Progenitor cell of endocrine pancreas (in vitro differentiated cells): Measurements from ENCODE around the gene C2orf80. TPM values are rescaled to one million over a fixed set of nuclear protein-coding genes. Genes with fewer than 3 reads are reported as not detected.
"Not testable (repeated sequence)": the region's sequence is repeated elsewhere in the genome, so short reads cannot be mapped to it uniquely, and the experiment has no call there.

ENCODE experiments used
- DNase-seq: peaks from one replicate; pipeline ENCODE4 v3.0.0; 2021; ENCODE audit warnings: low spot score; ENCODE audit not compliant: unreplicated experiment
- H3K27ac Mint-ChIP-seq: 2 replicates; pipeline ENCODE4 v1.8.0; 2021; ENCODE audit warnings: mild to moderate bottlenecking, moderate library complexity, mixed read lengths
- H3K27me3 Mint-ChIP-seq: 2 replicates; pipeline ENCODE4 v1.8.0; 2021; ENCODE audit warnings: mixed read lengths
- H3K36me3 Mint-ChIP-seq: 2 replicates; pipeline ENCODE4 v1.8.0; 2022; ENCODE audit warnings: mixed read lengths; ENCODE audit not compliant: insufficient read depth
- H3K4me1 Mint-ChIP-seq: 2 replicates; pipeline ENCODE4 v1.8.0; 2021; ENCODE audit warnings: low read depth, mixed read lengths
- H3K4me3 Mint-ChIP-seq: 2 replicates; pipeline ENCODE4 v1.8.0; 2021; ENCODE audit warnings: low read depth, mild to moderate bottlenecking, moderate library complexity, mixed read lengths
- H3K9me3 Mint-ChIP-seq: 2 replicates; pipeline ENCODE4 v1.8.0; 2021; ENCODE audit warnings: low read depth, mixed read lengths
- total RNA-seq: library from RNA; stranded (reverse); gene quantifications from 2 replicates; pipeline ENCODE4 v1.2.1, GENCODE V29; 2021
- TF ChIP-seq, protein P1 (sequence below): fragments of 200-600 bp; sonication (generic); IDR thresholded peaks from one replicate; pipeline ENCODE4 v1.5.0; 2021; ENCODE audit warnings: antibody characterized with exemption, mild to moderate bottlenecking; ENCODE audit not compliant: unreplicated experiment

Gene C2orf80
- total RNA-seq, 1 donor from 2014 or later, result not detected

DNA sequence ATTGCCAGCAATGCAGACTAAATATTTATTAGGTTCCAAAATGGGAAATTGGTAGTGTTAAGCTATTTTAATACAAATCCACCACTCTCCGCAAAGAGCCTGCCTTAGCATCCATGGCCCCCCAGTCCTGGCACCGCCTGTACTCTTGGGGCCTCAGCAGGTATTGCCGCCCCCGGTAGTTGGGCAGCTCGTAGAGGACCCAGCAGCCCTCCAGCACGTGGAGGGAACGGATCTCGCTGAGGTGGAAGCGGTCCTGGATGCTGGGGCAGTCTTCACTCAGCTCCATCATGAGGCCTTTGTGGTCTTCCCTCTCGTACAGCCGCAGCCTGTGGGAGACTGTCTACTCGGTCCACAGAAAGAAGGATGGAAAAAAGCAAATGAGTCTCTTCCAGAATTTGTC lies 61.7 kb downstream of the C2orf80 start:
- Mint-ChIP-seq H3K36me3 (no peaks in the 10 kb centered on the region), H3K27ac (no peak overlapping the region), H3K9me3 (no peaks in the 10 kb centered on the region), H3K4me1 (peaks cover 25% of the 10 kb centered on the region), H3K4me3 (no peak overlapping the region), H3K27me3 (no peaks in the 10 kb centered on the region)
- DNase-seq, result no peak
- TF ChIP-seq, protein P1, sequence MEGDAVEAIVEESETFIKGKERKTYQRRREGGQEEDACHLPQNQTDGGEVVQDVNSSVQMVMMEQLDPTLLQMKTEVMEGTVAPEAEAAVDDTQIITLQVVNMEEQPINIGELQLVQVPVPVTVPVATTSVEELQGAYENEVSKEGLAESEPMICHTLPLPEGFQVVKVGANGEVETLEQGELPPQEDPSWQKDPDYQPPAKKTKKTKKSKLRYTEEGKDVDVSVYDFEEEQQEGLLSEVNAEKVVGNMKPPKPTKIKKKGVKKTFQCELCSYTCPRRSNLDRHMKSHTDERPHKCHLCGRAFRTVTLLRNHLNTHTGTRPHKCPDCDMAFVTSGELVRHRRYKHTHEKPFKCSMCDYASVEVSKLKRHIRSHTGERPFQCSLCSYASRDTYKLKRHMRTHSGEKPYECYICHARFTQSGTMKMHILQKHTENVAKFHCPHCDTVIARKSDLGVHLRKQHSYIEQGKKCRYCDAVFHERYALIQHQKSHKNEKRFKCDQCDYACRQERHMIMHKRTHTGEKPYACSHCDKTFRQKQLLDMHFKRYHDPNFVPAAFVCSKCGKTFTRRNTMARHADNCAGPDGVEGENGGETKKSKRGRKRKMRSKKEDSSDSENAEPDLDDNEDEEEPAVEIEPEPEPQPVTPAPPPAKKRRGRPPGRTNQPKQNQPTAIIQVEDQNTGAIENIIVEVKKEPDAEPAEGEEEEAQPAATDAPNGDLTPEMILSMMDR, result no peak

DNA sequence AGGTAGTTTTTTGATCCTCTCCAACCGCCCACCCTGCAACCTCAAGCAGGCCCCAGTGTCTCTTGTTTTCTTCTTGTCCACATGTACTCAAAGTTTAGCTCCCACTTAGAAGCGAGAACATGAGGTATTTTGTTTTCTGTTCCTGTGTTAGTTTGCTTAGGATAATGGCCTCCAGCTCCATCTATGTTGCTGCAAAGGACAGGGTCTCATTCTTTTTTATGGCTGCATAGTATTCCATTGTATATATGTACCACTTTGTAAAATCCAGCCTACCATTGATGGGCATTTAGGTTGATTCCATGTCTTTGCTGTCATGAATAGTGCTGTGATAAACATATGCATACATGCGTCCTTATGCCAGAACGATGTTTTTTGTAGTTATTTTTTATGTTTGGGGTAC lies 62.7 kb downstream of the C2orf80 start:
- peaks cover 21% of the 10 kb centered on the region for H3K4me1 Mint-ChIP-seq
- H3K27ac Mint-ChIP-seq, result no peak overlapping the region
- no peaks in the 10 kb centered on the region for H3K9me3 Mint-ChIP-seq
- no peak overlapping the region for H3K4me3 Mint-ChIP-seq
- no peaks in the 10 kb centered on the region for H3K27me3 Mint-ChIP-seq
- DNase-seq, result no peak
- TF ChIP-seq, protein P1, result no peak
- H3K36me3 Mint-ChIP-seq, result no peaks in the 10 kb centered on the region

DNA sequence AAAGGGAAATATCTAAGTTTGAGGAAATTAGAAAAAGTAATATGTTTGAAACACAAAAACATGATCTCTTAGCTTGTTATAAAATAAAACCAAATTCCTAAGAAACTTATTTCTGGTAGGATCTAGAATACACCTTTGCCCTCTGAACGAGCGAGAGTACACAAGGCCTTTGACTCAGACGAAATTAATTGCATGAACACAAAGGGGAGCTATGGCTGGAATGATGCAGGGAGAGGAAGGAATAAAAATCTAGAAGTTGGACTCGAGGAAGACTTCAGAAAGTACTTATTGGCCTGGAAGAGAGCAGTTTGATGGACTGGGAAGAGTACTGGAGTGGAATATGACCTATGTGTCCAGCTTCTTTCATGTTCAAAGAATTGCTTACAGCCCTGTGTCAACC lies 64.6 kb downstream of the C2orf80 start:
- TF ChIP-seq, protein P1, result no peak
- H3K4me1 Mint-ChIP-seq, result peaks cover 14% of the 10 kb centered on the region
- H3K36me3 Mint-ChIP-seq, result no peaks in the 10 kb centered on the region
- H3K27me3 Mint-ChIP-seq, result no peaks in the 10 kb centered on the region
- DNase-seq, result no peak
- H3K4me3 Mint-ChIP-seq, result no peak overlapping the region
- H3K27ac Mint-ChIP-seq, result no peak overlapping the region
- H3K9me3 Mint-ChIP-seq, result no peaks in the 10 kb centered on the region

DNA sequence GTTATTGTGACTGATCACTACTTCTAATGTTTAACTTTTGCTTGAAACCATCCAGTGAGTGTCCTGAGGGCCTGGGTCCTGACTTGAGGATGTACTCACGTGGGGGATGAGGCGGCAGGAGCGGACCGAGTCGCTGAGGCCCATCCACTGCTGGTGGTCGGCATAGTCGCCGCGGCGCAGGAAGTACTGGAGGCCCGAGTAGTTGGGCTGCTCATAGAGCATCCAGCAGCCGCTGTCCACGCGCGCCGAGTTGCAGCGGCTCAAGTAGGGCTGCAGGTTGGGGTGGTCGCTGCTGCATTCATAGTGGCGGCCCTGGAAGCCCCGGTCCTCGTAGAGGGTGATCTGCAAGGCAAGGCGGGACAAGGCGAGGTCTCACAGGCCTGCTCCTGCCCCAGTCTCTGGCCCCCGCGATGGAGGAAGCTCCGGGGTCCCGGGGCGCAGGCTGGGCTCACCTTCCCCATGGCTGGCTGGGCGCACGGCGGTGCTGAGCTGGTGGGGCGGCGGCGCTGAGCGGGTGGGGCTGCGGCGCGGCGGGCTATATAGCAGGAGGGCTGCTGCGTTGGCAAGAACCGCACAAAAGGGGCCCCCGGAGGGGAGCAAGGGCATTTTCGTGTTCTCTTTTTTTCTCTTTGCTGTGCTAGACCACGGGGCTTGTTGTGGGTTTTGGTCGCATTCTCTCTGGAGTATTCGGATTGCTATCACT lies 65.7 kb downstream of the C2orf80 start, which contains the start of gene CRYGD:
CRYGD (minus strand) TSS at position 512 of the 703 bp plus-strand sequence; CDS start at position 461, 51 bp downstream.
- DNase-seq, H3K27ac Mint-ChIP-seq, H3K27me3 Mint-ChIP-seq, H3K36me3 Mint-ChIP-seq, H3K4me1 Mint-ChIP-seq, H3K9me3 Mint-ChIP-seq: not testable (repeated sequence)
- H3K4me3 Mint-ChIP-seq, result peak within 1 kb of the TSS; percentile 29

DNA sequence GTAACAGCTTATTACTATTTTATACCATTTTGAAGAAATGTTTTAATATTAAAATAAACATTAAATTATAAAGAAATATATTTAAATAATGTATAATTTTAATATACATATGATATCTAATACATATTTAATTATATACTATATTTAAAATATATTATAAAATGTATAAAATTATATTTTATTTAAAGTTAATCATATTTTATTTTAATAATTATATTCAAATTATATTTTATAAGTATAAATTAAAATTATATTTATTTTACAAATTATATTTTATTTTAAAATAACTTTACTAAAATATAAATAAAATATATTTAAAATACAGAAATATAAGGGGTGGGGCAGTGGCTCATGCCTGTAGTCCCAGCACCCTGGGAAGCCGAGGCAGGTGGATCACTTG lies 67.6 kb downstream of the C2orf80 start:
- Mint-ChIP-seq H3K4me3 (no peak overlapping the region), H3K4me1 (peaks cover 9% of the 10 kb centered on the region), H3K9me3 (peaks cover 6% of the 10 kb centered on the region), H3K36me3 (no peaks in the 10 kb centered on the region), H3K27ac (no peak overlapping the region), H3K27me3 (no peaks in the 10 kb centered on the region)
- TF ChIP-seq, protein P1, result no peak
- DNase-seq, result no peak

DNA sequence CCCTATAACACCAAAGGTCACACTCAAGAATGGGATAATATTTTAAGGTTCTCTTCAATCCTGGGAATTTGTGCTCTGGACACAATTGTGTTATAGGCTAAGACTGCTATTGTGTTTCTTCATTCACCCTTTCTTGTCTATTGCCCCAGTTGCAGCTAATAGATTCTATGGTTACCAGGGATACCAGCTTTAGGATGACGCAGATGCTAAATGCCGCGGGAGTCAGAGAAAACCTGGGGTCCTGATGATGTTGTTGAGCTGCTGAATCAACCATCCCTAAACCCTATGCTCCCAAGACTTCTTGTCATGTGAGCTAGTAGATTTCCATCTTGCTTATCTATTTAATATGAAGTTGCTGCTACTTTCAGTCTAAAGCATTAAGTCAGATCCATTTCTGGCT lies 70.9 kb downstream of the C2orf80 start:
- Mint-ChIP-seq H3K27ac (no peak overlapping the region), H3K27me3 (no peaks in the 10 kb centered on the region), H3K36me3 (no peaks in the 10 kb centered on the region), H3K9me3 (peaks cover 8% of the 10 kb centered on the region), H3K4me1 (no peaks in the 10 kb centered on the region), H3K4me3 (no peak overlapping the region)
- TF ChIP-seq, protein P1, result no peak
- no peak for DNase-seq

- not testable (repeated sequence) for DNase-seq, H3K27me3 Mint-ChIP-seq, H3K27ac Mint-ChIP-seq, H3K9me3 Mint-ChIP-seq, H3K4me1 Mint-ChIP-seq, H3K4me3 Mint-ChIP-seq, H3K36me3 Mint-ChIP-seq
Measured at GRCh38 chr2:208117390-208117789, 72.4 kb downstream of the C2orf80 start.
